ENCODE measurements around the gene ITPRIPL2. TPM values are rescaled to one million over a fixed set of nuclear protein-coding genes. Genes with fewer than 3 reads are reported as not detected.

The ITPRIPL2 gene
- 10 to 100 TPM; 21.1 to 31.5 (median 25.1) TPM for polyA plus RNA-seq (ENCODE audit: insufficient read depth in 1 of 5, insufficient read length in 5 of 5, low replicate concordance in 1 of 5)
- long read RNA-seq, donor 1, full-length matches to known transcripts = 90 of 90 reads
- long read RNA-seq, donor 1, partial matches to known transcripts = 0 of 90 reads
- long read RNA-seq, donor 1, other reads (novel, unspliced or antisense) = 0 of 90 reads
- long read RNA-seq, donor 2, full-length matches to known transcripts = 42 of 42 reads
- long read RNA-seq, donor 2, partial matches to known transcripts = 0 of 42 reads
- long read RNA-seq, donor 2, other reads (novel, unspliced or antisense) = 0 of 42 reads
- long read RNA-seq, donor 3, full-length matches to known transcripts = 94 of 94 reads
- long read RNA-seq, donor 3, partial matches to known transcripts = 0 of 94 reads
- long read RNA-seq, donor 3, other reads (novel, unspliced or antisense) = 0 of 94 reads
- long read RNA-seq, donor 4, full-length matches to known transcripts = 84 of 84 reads
- long read RNA-seq, donor 4, partial matches to known transcripts = 0 of 84 reads
- long read RNA-seq, donor 4, other reads (novel, unspliced or antisense) = 0 of 84 reads
- long read RNA-seq, donor 5, full-length matches to known transcripts = 87 of 87 reads
- long read RNA-seq, donor 5, partial matches to known transcripts = 0 of 87 reads
- long read RNA-seq, donor 5, other reads (novel, unspliced or antisense) = 0 of 87 reads
- long read RNA-seq, donor 6, full-length matches to known transcripts = 132 of 132 reads
- long read RNA-seq, donor 6, partial matches to known transcripts = 0 of 132 reads
- long read RNA-seq, donor 6, other reads (novel, unspliced or antisense) = 0 of 132 reads
- long read RNA-seq, donor 7, full-length matches to known transcripts = 83 of 83 reads
- long read RNA-seq, donor 7, partial matches to known transcripts = 0 of 83 reads
- long read RNA-seq, donor 7, other reads (novel, unspliced or antisense) = 0 of 83 reads
- long read RNA-seq, donor 8, full-length matches to known transcripts = 28 of 28 reads
- long read RNA-seq, donor 8, partial matches to known transcripts = 0 of 28 reads
- long read RNA-seq, donor 8, other reads (novel, unspliced or antisense) = 0 of 28 reads

DNA sequence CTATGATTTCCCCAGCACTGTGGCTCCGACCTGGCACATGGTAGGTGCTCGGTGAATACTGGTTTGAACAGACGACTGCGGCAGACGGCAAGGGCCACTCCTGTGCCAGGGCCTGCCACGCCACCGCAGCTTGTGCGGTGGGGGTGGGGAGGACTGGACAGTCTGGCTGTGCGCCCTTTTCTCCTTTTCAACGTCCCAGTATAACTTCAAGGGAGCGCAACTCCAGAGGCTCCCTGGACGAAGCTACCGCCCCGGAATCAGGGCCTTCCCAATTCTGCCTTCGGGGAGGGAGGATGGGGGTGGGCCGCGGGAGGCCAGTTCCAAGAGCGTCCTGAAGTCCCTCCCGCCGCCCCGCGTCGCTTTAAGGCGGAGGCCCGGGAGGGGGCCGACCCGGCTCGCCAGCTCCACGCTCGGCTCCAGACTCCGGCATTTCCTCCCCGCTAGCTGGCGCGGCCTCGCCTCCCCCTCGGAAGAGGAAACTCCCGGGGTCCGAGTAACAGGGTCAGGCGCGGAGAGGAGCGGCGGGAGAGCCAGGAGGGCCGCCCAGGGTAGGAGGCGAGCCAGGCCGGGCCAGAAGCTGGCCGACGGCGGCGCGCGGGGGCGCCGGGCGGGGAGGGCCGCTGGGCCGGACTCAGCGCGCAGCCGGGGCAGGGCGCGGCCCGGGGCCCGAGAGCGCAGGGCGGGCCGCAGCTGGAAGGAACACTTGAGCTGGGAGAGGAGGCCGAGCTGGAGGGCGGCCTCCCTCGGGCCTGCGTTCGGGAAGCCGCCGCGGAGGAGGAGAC lies at the start of gene ITPRIPL2:
ITPRIPL2 (plus strand) TSS at position 388 of the 782 bp plus-strand sequence. CDS start 498 bp downstream, outside the sequence.
- peak; percentile 90 for DNase-seq

DNA sequence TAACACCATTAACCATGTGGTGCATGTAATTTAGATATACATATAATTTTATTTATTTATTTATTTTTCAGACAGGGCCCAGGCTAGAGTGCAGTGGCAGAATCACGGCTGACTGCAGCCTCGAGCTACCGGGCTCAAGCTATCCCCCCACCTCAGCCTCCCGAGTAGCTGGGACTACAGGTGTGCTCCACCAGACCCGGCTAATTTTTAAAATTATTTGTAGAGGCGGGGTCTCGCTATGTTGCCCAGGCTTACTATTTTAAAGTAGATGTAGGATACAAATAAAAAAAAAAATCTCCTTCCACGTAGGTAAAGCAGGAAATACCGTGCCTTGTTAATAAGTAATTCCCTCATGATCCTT lies 46.8 kb upstream of the ITPRIPL2 start:
- no peak for DNase-seq

DNA sequence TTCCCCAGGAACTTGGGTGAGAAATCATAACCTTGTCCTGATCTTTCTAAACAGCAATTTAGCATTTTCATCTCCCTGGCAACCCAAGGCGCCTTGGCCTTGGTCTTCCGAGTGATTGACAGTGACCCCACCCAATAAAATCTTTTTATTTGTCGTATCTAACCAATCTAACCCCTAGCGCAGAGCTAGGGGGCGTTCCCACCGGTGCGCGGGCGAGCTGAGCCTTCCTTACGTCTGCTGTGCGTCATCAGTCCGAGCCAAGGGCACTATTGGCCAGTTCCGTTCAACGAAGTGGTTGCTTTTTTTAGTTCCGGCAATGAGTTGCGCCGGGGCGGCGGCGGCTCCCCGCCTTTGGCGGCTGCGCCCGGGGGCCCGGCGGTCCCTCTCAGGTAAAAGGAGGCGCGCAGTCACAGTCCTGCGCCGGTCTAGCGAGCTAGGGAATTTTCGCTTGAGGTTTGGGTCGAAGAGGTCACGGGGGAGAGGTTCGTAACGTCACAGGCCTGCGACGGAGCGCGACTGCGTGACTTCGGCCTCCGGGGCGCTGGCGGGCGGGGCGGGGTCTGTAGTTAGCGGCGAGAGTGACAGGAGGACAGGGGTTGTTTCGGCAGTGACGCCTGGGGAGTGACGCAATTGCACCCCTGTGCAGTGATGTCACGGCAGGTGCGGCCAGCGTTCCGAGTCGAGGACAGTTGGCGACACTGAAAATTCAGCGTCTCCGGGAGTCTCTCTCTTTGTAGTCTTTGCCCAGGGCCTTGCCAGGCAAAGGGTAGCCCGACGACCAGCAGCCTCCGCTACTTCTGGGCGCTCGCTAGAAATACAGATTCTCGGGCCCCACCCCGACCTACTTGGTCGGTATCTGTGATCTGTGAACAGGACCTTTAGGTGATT lies 46.2 kb upstream of the ITPRIPL2 start, which contains the start of gene COQ7:
COQ7 (plus strand) TSS at position 266 of the 888 bp plus-strand sequence; CDS start at position 317, 51 bp downstream.
- peak; percentile 100 for DNase-seq

DNA sequence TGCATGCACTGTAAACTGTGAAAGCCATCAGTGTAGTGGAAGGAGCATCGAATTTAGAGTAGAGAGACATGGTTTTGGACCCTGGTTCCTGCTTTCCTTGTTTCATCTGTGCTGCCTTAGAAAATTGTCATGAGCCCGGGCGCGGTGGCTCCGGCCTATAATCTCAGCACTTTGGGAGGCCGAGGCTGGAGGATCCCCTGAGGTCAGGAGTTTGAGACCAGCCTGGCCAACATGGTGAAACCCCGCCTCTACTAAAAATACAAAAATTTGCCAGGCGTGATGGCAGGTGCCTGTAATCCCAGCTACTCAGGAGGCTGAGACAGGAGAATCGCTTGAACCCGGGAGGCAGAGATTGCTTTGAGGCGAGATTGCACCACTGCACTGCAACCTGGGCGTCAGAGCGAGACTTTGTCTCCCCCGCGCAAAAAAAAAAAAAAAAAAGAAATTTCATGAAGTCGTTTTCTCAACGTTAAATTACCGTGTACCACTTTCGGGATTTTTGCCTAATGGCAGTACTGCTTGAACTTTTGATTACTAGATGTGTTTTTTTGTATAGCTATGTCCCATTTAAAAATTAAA lies 45.4 kb upstream of the ITPRIPL2 start:
- DNase-seq = no peak

DNA sequence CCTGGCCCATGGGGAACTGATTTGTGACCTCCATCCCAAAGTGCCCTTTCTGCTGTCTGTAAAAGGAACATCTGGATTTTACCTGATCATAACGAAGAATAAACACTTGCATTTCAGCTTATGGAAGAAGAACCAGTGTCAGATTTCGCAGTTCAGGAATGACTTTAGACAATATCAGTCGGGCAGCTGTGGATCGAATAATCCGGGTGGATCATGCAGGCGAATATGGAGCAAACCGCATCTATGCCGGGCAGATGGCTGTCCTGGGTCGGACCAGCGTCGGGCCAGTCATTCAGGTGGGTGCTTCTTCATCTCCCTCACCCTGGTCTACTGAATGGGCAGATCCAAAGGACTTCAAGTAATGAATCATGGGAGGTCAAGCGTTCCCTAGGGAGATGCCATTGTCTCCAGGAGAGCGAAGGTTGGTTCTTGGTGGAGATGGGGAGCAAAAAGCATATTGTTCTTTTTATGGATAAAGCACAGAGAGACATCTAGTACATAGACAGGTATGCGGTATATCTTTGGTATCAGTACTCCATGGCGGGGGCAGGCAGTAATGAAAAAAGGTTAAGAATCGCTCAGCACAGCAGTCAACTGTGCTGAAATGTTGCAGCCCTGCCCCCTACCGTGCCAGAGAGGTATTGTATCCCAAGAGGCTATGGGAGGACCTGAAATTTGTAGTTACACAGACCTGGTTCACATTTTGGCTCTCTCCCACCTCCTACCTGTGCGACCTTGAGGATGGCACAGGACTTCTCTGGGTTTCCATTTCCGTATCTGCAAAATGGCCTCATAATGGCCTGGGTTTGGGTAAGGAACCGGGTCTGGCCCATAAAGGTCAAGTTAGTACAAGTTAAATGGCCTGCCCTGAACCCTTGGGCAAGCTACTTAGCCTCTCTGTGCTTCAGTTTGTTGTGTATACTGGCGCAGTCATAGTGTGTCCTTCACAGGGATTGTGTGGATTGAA lies 41.7 kb upstream of the ITPRIPL2 start:
- DNase-seq = no peak

DNA sequence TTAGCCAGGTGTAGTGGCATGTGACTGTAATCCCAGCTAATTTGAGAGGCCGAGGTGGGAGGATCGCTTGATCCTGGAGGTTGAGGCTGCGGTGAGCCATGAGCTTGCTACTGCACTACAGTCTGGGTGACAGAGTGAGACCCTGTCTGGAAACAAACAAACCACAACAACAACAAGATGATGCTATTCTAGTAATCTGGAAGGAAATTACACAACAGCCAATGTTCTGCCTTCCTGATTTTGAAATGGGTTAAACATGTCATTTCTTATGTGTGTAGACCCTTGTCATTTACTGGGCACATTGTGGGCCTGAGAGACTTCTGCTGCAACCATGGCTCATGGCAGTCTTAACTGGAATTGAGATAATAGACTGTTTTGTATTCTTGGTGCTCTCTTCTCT lies 40.4 kb upstream of the ITPRIPL2 start:
- DNase-seq = no peak

DNA sequence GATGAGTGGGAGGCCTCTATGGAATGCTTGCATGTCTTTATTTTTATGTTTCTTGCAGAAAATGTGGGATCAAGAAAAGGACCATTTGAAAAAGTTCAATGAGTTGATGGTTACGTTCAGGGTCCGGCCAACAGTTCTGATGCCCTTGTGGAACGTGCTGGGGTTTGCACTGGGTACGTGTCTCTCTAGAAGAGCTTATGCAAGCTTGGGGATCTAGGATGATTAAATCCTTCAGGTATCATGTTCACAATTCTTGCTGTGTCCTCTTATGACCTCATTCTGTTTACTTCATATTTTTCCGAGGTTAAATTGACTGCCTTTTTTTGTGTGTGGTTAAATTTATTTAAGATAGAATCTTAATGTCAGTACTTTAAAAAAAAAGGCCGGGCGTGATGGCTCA lies 39.9 kb upstream of the ITPRIPL2 start:
- no peak for DNase-seq

DNA sequence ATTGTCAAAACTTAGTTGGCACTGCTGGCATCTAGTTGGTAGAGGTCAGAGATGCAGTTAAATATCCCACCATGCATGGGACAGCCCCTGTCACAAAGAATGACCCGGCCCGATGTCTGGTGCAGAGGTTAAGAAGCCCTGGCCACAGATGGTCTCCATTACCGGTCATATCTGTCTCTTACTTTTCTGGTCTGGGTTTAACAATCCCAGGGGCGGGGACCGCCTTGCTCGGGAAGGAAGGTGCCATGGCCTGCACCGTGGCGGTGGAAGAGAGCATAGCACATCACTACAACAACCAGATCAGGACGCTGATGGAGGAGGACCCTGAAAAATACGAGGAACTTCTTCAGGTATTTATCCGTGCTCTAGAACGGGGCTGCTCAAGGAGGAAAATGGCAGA lies 38.3 kb upstream of the ITPRIPL2 start:
- DNase-seq = no peak

DNA sequence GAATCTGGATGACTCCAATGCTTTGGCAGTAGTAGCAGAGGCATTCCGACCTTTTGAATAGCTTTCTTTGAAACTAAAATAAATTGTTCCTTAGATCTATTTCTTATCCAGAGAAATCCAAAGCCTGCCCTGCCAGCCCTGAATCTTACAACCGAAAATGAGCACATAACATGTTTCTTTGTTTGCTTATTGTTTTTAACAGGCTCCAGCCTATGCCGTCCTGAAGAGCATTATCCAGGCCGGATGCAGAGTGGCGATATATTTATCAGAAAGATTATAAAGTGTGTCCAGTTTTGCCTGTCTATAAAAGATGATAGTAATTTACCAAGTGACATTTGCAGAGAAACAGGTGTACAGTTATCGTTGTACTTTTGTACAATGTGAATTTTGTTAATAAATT lies 35.9 kb upstream of the ITPRIPL2 start:
- DNase-seq = no peak

DNA sequence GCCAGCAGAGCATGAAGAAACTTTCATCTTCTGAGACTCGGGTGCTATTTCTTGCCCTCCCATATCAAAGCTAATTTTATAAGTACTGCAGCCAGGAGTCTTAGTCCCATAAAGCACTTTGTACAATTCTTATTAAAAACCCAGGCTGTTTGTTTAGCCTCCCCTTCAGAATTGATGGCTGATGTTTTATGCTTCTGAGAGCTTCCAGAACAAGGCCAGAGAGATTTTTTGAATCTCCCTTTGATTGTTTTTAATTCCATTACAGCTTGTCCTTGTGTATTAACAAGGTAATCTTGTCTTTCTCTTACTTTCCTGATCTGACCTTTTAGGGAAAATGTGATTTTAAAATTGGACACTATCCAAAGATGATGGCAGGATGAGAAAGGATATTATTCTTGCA lies 30.1 kb upstream of the ITPRIPL2 start:
- no peak for DNase-seq

DNA sequence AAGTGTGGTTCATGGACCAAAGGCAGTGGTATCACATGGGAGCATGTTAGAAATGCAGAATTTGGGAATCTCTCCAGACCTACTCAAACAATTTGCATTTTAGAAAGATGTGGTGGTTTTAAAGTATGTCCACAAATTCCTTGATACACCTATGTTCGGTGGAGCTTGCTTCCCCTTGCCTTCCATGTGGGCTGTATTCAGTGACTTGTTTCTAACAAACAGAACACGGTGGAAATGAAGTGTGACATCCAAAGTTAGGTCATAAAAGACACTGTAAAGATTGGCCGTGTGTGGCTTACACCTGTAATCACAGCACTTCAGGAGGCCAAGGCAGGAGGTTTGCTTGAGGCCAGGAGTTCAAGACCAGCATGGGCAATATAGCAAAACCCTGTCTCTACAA lies 29.6 kb upstream of the ITPRIPL2 start:
- no peak for DNase-seq

DNA sequence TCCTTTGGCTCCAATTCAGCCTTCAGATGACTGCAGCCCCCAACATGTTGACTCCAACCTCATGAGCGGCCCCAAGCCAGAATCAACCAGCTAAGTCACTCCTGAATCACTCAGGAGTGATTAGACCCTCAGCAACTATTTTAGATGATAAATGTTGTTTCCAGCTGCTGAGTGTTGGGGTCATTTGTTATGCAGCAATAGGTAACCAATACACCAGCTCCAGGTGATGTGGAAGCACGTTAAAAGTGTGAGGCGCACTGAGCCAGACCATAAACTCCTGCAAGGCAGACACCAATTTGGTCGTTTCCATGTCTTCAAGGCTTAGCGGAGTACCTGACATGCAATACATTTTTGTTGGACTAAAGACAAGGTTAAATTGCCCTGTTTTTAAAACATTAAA lies 28.9 kb upstream of the ITPRIPL2 start:
- DNase-seq = no peak

DNA sequence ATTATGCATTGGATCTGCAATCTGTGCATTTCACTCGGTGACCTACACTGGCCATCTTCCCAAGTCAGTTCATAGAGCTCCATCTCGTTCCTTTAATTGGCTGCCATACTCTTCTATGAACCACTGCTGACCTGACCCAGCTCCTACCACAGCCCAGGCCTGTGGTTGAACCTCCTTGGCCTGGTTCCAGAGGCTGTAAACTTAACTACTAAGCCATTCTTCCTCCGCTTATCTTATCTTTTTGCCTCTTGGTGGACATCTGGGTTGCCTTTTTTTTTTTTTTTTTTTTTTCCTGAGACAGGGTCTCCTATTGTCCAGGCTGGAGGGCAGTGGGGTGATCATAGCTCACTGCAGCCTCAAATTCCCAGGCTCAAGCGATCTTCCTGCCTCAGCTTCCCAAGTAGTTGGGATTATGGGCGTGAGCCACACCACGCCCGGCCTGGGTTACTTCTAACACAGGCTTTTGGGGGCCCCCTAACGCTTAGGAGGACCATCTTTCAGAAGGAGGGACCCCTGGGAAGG lies 28.0 kb upstream of the ITPRIPL2 start:
- DNase-seq = no peak

DNA sequence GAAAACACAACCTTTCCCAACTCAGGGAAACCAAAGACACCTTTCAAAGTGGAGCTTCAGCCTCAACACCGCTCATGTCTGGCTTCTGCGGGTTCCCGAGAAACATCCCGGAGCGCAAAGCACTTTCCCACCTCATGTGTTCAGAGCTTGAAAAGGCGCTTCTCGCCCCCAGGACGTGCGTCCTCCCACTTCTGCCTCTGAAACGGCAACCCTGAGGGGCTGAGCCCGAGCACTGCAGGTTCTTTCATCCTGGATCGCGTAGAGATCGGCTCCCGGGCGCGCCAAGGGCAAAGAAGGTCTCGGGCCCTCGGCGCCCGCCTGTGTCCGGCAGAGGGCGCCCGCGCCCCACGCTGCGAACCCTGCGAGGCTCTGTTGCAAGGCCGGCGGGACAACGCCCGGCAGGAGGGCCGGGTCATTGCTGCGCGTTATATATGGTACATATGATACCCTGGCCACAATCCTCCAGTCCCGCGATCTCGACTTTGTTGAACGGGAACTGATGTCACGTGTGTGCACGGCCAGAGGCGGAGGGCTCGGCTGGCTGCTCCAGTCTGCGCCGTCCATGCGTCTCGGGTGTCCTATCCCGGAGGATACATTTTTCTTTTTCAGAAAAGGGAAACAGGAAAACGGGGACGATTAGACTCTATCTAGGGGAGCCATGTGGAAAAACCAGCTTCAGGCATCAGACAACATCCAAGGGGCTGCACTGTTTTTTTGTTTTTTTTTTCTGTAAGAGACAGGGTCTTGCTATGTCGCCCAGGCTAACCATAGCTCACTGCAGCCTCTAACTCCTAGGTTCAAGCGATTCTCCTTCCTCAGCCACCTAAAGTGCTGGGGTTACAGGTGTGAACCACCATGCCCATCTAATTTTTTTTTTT lies 27.2 kb upstream of the ITPRIPL2 start:
- peak; percentile 90 to 93 for DNase-seq

DNA sequence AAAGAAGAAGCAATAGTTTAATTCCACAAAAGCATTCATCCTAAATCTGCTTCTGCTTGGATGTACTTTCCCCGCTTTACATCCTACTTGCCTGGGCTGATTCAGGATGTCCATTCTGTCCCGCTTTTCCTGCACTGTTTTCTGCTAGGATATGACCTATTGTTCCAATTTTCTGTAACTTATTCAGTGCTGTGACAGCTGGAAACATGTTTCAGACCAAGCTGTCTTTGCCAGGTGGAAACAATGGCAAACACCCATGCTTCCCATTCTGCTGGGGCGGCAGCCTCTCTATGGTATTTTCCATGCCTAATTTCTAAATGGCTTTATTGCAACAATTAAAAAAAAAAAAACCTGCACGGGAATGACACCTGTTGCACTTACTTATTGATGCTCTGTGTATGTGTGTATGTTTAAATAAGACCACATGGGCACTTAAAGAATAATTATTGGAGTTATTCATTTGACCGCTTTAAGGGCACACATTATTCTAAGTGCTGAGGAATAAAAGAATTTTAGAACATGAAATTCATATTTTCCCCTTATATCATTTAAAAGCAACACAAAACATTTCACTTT lies 25.3 kb upstream of the ITPRIPL2 start:
- no peak for DNase-seq

DNA sequence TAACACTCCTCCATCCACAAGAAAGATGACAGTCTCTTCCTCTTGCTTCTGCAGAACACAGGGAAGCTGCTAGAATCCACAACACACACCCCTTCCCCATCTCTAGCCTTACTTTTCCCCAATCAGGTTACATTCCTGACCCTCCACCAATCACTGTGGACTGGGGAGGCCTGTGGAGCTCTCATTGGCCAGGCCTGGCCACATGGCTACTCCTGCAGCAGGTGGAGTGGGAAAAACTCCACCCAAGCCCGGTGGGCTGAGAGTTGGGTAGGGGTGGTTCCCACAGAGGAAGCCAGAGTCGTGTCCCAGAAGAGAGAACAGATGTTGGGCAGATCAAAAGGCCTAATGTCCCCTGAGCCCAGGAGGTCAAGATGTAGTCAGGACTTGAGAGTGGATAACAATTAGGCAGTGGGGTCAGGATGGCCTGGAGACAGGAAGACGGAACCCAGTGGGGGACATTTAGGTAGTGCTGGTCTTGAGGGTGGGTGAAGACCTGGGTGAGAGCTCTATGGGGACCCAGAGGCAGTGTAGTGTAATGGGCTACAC lies 24.3 kb upstream of the ITPRIPL2 start:
- DNase-seq = no peak

DNA sequence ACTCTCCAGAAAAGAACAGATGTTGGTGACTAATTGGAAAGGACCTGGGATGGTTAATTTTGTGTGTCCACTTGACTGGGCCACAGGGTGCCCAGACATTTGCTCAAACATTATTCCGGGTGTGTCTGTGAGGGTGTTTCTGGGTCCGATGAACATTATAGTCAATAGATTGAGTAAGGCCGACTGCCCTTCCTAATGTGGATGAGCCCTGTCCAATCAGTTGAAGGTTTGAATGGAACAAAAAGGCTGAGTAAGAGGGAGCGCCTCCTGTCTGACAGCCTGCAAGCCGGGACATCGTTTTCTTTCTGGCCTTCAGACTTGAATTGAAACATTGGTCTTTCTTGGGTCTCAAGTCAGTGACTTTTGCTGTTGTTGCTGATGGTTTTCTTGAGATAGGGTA lies 22.8 kb upstream of the ITPRIPL2 start:
- DNase-seq = no peak

Measured in right lung (tissue), 10 donors.